Measurements from ENCODE around the gene ADAM12. TPM values are rescaled to one million over a fixed set of nuclear protein-coding genes. Genes with fewer than 3 reads are reported as not detected.

Gene ADAM12
- total and polyA plus RNA-seq, 10 donors: 0.51 to 7.0 (median 1.0) TPM

- intact Hi-C loops (cut with DNase I; ENCODE audit: low total_unique reads): no loop called here
- TF ChIP-seq CTCF (IDR thresholded peaks at IDR 0.05 in 8 of 11, conservative IDR thresholded peaks at IDR 0.05 in 3 of 11) (no peak), POLR2AphosphoS5 (IDR thresholded peaks at IDR 0.05) (no peak), POLR2A (IDR thresholded peaks at IDR 0.05) (no peak)
- no peaks in the 10 kb centered on the region for H3K4me1 ChIP-seq
- peaks cover 0 to 17% (median 0%) of the 10 kb centered on the region in 7 donors for H3K27me3 ChIP-seq (replicated peaks in 1 of 7)
- H3K4me3 ChIP-seq: no peak overlapping the region
- H3K9me3 ChIP-seq: peaks cover 0 to 12% (median 6%) of the 10 kb centered on the region in 8 donors
- H3K27ac ChIP-seq: no peak overlapping the region
- H3K36me3 ChIP-seq: no peaks in the 10 kb centered on the region
- DNase-seq: no peak
- WGBS, 5 donors: 78 to 87% (median 84%) methylated on average over 15 of the region's 15 CpGs
These were observed 154.8 kb downstream of the ADAM12 start for GRCh38 chr10:126233182-126234148.

GRCh38 chr10:126230587-126230986 is 157.7 kb downstream of the ADAM12 start:
- no peak overlapping the region for H3K27ac ChIP-seq
- no peaks in the 10 kb centered on the region for H3K36me3 ChIP-seq
- 76 to 86% (median 79%) methylated on average over 2 of the region's 2 CpGs for WGBS, 5 donors
- peaks cover 0 to 17% (median 0%) of the 10 kb centered on the region in 7 donors for H3K27me3 ChIP-seq (replicated peaks in 1 of 7)
- no peak overlapping the region for H3K4me3 ChIP-seq
- H3K9me3 ChIP-seq: no peaks in the 10 kb centered on the region
- intact Hi-C loops (cut with DNase I; ENCODE audit: low total_unique reads): no loop called here
- TF ChIP-seq CTCF (IDR thresholded peaks at IDR 0.05 in 8 of 11, conservative IDR thresholded peaks at IDR 0.05 in 3 of 11): no peak
- DNase-seq: no peak
- no peaks in the 10 kb centered on the region for H3K4me1 ChIP-seq

- intact Hi-C loops (cut with DNase I; ENCODE audit: low total_unique reads): no loop called here
- Histone ChIP-seq H3K4me1 (no peaks in the 10 kb centered on the region), H3K27ac (no peak overlapping the region), H3K4me3 (no peak overlapping the region), H3K36me3 (no peaks in the 10 kb centered on the region), H3K27me3 (replicated peaks in 1 of 7) (peaks cover 0 to 20% (median 0%) of the 10 kb centered on the region in 7 donors), H3K9me3 (no peaks in the 10 kb centered on the region)
- WGBS, 5 donors: 76 to 92% (median 84%) methylated on average over 8 of the region's 8 CpGs
- DNase-seq: no peak
- TF ChIP-seq POLR2A (IDR thresholded peaks at IDR 0.05) (no peak), POLR2AphosphoS5 (IDR thresholded peaks at IDR 0.05) (no peak), CTCF (IDR thresholded peaks at IDR 0.05 in 8 of 11, conservative IDR thresholded peaks at IDR 0.05 in 3 of 11) (no peak)
These were observed 158.6 kb downstream of the ADAM12 start for GRCh38 chr10:126229686-126230085.

GRCh38 chr10:126227762-126228134 is 160.5 kb downstream of the ADAM12 start:
- Histone ChIP-seq H3K27ac (no peak overlapping the region), H3K9me3 (no peaks in the 10 kb centered on the region), H3K36me3 (no peaks in the 10 kb centered on the region), H3K4me3 (no peak overlapping the region), H3K4me1 (no peaks in the 10 kb centered on the region), H3K27me3 (replicated peaks in 1 of 7) (peaks cover 0 to 28% (median 0%) of the 10 kb centered on the region in 7 donors)
- WGBS, 5 donors: 58 to 71% (median 68%) methylated on average over 2 of the region's 2 CpGs
- TF ChIP-seq POLR2A (IDR thresholded peaks at IDR 0.05) (no peak), POLR2AphosphoS5 (IDR thresholded peaks at IDR 0.05) (no peak), CTCF (IDR thresholded peaks at IDR 0.05 in 8 of 11, conservative IDR thresholded peaks at IDR 0.05 in 3 of 11) (no peak)
- DNase-seq: no peak
- intact Hi-C loops (cut with DNase I; ENCODE audit: low total_unique reads): no loop called here

Data from spleen (tissue), 11 donors.